GM21528 (cell line): Measurements from ENCODE around the gene OLFML2B.
"Not testable (repeated sequence)": the region's sequence is repeated elsewhere in the genome, so short reads cannot be mapped to it uniquely, and the experiment has no call there.

ENCODE experiments used
- ATAC-seq: cut with Tn5 transposase; IDR thresholded peaks from one replicate; pipeline ENCODE4 v1.9.1; 2021; ENCODE audit warnings: mild to moderate bottlenecking, moderate library complexity; ENCODE audit not compliant: unreplicated experiment, low FRiP score

OLFML2B gene

DNA sequence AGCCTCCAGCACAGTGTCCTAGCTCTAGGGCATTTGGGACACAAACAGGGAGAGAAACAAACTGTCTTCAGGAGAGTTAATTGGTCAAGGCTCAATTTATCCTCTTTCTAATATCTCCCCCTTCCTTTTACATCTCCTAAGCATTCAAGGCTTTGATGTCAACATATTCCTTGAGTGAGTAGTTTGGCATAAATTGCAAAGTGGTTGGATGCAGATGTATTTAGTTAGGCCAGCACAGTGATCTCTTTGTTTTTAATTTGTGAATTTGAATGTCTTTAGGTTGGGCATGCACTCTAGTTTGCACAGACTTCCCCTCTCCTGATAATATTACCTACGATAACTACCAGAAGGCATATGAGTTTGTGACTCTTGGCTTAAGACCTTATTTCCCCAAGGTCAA, 12.5 kb upstream of the OLFML2B start:
- no peak for ATAC-seq

DNA sequence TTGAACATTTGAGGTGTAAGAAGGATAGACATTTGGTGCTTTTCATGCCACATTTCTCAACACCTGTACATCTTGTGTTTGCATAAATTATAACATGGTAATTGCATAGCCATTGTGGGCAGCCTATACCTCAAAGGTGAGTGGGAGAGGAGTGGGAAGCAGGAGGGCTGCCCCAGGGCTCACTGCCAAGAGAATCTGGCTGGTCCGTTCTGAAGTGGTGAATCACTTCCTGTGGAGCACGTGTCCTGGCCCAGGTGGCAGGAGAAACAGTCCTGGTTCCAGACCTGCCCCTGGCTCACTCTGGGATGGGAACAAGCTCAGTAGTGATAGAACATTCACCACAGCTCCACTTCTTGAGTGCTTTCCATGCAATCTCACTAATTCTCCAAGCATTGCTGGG, 11.6 kb upstream of the OLFML2B start:
- ATAC-seq, result no peak

GRCh38 chr1:162033428-162033827, 9.8 kb upstream of the OLFML2B start:
- ATAC-seq, result no peak

GRCh38 chr1:162030759-162031280, 7.2 kb upstream of the OLFML2B start:
- no peak for ATAC-seq

DNA sequence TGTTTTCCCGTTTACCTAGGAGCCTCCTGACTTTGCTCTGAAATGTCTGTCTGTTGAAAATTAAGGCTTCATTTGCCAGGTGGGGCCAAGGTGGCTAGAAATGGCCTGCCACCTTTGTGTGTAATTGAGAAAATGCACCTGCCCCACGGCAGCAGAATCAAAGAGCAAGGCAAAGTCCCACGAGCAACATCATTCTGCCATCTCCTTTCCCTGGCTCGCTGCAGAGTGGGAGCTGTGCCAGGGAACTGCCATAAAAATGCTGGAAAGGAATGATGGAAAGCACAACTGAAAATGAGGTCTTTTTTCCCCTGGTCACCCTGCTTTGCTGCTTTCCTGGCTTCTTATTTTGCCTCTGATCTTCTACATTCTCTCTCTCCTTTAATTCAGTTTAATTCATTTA, 5.5 kb upstream of the OLFML2B start:
- ATAC-seq, result no peak

DNA sequence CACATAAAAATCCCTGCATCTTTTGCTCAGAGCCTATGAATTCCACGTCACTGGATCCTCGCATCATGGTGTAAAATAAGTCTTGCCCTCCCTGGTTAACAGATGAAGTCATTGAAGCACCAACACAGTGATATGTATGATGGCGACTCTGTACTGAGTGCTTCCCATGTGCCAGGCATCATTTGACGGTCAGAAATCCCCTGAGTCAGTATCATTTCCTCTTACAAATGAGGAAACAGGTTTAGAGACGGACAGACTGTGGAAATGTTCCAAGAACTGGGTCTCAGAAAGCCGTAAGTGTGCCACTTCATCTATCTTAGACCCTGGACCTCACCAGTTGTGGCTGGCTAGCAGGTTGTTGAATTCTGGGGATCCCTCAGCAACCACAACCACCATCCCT, 5.1 kb upstream of the OLFML2B start:
- no peak for ATAC-seq

- ATAC-seq, result no peak
Observed at GRCh38 chr1:162026881-162027280, 3.2 kb upstream of the OLFML2B start.

DNA sequence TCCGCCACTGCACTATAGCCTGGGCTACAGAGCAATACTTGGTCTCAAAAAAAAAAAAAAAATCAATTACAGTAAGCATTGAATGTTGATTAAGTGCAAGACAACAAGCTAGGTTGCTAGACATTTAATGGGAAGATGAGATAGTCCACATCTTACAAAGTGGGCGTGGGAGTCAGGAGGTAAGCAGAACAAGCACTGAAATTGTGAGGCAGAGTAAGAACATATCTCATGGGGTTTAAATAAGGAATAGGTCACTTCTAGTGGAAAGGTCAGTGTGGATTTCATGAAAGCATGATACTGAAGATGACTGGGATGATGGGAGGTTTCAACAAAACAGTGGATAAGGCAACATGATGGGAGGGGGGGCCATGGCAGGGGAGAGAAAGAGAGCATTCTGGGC, 1.9 kb upstream of the OLFML2B start:
- no peak for ATAC-seq

GRCh38 chr1:162023181-162023546, 505 bp downstream of the OLFML2B start:
- ATAC-seq, result no peak

- ATAC-seq, result no peak
Observed at GRCh38 chr1:162022626-162023025, 1.0 kb downstream of the OLFML2B start.

GRCh38 chr1:162021124-162021523, 2.5 kb downstream of the OLFML2B start:
- no peak for ATAC-seq

GRCh38 chr1:162020150-162020549, 3.5 kb downstream of the OLFML2B start:
- no peak for ATAC-seq

DNA sequence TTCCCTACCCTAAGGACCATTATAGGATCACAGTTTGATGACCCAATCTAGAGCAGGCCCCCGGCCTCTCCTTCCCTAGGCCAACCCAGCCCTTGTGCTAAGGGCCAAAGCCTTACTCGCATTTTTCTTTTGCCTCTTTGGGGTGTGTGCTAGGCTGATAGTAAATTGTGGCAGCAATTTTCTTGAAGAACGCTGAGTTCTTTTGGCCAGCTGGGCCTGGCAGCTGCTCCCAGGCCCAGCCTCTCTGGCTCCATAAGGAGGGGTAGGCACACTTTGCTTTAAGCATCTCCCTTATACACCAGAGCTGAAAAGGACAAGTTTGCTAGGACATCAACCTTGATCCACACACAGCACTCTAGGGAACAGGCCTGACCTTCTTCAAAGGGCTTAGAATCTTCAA, 4.2 kb downstream of the OLFML2B start:
- no peak for ATAC-seq

DNA sequence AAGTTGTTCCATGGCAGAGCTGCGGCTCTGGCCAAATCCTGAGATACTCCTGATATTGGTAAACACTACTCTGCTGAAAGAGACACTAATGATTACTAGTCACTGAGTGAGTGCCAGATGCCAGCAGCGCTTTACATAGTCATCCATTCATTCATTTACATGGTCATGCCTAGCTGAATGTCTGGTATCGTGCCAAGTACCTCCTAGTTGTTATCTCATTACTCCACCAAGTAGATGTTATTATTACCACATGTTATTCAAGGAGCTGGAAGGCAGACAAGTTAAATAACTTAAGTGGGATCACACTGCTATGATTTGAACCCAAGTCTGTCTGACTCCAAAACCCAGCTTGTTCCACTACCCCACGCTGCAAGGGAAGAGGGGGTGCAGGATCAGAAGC, 4.7 kb downstream of the OLFML2B start:
- no peak for ATAC-seq

- ATAC-seq, result no peak
Observed at GRCh38 chr1:162018418-162018817, 5.3 kb downstream of the OLFML2B start.

- ATAC-seq, result not testable (repeated sequence)
Observed at GRCh38 chr1:162017791-162018190, 5.9 kb downstream of the OLFML2B start.

GRCh38 chr1:162016631-162017030, 7.0 kb downstream of the OLFML2B start:
- ATAC-seq, result no peak

DNA sequence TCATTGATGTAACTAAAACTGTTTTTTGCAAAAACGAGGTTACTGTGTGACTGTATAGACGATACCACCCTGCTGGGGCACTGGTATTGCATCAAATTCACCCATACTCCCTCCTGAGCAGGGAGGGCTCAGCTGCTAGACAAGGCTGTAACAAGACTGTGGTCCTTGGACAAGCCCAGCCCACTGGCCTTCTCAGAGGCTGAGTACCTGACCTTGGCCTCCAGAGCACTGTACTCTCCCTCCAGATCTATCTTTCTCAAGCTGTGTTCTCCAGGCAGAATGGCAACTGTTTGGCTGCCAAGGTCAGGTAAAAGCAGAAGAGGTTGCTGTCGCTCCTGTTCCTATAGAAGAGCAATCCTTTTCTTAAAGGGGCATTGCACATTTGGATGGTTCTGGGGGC, 8.5 kb downstream of the OLFML2B start:
- no peak for ATAC-seq

DNA sequence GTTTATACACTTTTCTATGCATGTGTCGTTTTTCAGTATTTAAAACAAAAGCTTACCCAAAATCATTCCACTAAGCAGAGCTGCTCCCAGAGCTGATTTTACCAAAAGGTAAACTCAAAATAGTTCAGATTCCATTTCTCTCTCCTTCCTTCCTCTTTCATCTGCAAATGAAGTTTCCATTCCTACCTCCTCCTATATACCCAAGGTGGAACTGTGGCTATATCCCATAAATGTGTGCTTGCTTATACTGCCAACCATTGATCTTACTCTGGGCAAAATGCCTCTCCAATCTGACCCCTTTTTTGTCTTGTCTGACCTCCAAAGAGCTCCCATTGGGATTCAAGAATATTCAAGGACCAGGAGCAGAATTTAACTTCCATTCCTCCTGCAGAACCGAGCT, 9.5 kb downstream of the OLFML2B start:
- no peak for ATAC-seq

GRCh38 chr1:162013289-162013688, 10.4 kb downstream of the OLFML2B start:
- ATAC-seq, result no peak

DNA sequence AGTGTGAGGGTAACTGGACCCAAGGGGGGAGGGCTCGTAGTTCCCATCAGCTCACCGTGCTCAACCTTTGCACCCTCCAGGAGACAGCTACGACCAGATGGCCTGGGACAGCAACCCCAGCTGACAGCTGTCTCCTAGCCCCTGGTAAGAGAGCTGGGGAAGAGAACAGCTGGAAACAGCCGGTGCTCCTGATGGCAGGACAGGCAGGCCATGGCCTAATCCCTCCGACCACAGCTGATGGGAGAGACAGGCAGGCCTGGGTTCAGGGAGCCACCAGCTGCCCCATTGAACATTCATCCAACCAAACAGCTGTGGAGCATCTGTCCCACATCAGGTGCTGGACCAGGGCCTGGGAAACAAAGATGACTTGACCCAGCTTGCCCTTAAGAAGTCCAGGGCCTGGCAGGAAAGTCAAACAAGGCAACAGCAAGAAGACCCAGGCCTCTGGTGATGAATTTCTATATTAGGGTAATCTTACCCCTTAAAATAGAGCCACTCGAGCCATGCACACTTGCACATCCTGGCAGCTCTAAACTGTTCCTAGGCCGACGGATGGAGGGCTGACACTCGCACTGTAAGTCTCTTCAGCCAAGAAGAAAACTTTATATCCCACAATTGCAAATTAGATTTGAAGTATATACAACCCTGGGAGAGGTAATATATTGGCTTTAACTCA, 12.2 kb downstream of the OLFML2B start:
- no peak for ATAC-seq

DNA sequence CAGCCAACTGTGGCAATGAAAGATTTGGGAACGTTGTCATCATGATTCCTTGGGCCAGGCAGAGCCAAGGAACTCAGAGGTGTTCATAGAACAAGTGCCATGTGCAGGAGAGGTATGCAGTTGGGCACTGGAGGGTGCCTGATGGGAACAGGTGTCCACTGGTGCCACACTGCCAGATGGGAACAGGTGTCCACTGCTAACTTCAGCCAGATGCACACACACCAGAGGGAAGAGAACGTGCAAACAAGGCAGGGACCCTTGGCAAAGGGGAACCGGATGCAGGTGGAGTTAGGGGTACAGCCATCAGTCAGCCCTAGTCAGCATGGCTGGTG, 13.5 kb downstream of the OLFML2B start:
- ATAC-seq, result no peak
